SH-SY5Y (cell line): ENCODE measurements around the gene MYCBPAP.

ENCODE experiments used
- GATA2 ChIP-seq: IDR thresholded peaks from 2 replicates; pipeline ENCODE4 v1.6.1; 2011; ENCODE audit warnings: mild to moderate bottlenecking, low read depth, low read length
- GATA3 ChIP-seq: IDR thresholded peaks from 2 replicates; pipeline ENCODE4 v1.6.1; 2011; ENCODE audit warnings: low read depth, mild to moderate bottlenecking, low read length, moderate library complexity

DNA sequence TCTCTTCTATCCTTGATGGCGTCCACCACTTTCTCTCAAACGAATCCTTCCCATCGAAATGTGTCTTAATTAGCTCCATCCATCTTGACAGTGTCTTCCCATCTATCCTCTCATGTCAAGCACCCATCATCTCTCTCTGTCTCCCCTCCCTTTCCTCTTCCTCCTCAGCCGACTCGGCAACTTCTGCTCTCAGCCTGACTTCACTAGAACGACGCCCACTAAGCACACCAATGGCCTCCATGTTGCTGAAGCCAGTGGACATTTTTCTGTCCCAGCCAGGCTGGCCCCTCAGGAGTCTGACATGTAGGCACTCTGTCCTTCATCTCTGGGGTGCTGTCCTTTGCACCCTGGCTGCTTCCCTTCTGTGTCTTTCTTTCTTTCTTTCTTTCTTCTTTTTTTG, 36.3 kb downstream of the MYCBPAP start:
- no peak for TF ChIP-seq GATA2
- TF ChIP-seq GATA3: no peak
